ENCODE data around the gene SLC9A3.

SLC9A3 gene

DNA sequence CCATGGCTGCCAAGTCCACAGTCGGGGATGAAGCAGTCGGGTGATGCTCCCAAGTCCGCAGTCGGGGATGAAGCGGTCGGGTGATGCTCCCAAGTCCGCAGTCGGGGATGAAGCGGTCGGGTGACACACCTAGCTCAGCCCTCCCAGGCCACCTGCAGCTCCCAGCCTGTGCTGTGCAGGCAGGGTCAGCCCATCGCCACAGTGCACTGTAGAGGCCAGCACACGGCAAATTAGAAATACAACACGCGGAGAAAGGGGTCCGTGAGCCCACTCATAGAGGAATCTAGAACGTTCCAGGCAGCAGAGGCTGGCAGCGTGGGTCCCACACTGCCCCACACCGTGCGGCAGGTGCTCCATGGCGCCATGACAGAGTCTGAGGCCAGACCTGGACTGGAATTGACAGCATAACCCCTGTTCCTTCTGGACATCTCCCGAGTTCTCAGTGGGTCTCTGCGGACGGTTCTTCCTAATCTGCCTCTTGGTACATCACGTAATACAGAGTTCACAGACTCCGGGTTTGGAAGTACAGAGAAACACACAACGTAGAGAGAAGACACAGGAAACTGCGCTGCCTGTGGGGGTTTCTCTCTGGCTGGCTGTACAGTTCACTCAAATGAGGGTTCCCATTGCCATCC lies 89.0 kb downstream of the SLC9A3 start:
- no peak overlapping the region for H3K4me3 ChIP-seq (ENCODE audit: low read depth, low read length)
- TF ChIP-seq, protein P1, sequence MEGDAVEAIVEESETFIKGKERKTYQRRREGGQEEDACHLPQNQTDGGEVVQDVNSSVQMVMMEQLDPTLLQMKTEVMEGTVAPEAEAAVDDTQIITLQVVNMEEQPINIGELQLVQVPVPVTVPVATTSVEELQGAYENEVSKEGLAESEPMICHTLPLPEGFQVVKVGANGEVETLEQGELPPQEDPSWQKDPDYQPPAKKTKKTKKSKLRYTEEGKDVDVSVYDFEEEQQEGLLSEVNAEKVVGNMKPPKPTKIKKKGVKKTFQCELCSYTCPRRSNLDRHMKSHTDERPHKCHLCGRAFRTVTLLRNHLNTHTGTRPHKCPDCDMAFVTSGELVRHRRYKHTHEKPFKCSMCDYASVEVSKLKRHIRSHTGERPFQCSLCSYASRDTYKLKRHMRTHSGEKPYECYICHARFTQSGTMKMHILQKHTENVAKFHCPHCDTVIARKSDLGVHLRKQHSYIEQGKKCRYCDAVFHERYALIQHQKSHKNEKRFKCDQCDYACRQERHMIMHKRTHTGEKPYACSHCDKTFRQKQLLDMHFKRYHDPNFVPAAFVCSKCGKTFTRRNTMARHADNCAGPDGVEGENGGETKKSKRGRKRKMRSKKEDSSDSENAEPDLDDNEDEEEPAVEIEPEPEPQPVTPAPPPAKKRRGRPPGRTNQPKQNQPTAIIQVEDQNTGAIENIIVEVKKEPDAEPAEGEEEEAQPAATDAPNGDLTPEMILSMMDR (IDR thresholded peaks at IDR 0.05; ENCODE audit: insufficient read depth, low read depth, low read length, missing control alignments): no peak
- DNase-seq (ENCODE audit: low read depth): no peak

DNA sequence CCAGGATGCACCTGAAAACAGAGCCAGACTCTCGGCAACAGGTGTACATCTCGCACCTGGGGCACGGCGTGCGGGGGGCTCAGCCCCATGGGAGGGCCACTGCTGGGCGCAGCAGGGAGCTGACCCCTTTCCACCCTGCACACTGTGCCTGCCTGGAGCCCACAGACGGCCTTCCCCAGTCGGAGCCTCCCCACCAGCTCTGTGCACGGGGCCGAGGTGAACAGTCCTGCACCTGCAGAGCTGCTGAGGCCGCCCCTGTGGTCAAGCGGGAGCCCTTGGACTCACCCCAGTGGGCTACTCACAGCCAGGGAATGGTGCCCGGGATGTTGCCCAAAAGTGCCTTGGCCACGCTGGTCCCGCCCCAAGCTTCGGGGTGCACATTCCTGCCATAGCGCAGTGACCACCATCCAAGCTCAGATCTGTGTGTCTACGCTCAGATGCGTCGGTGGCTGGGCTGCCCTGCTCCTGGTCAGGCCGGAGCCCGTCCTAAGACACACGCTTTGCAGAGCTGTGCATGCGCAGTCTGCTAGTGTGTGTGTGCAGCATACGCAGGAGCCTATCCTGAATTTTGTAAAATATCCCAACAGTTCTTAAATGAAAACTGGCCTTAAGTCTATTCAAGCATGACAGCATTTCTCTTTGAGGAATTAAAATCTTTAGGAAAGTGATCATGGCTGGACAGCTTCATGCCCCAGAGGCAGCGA lies 89.7 kb downstream of the SLC9A3 start:
- TF ChIP-seq, protein P1 (IDR thresholded peaks at IDR 0.05; ENCODE audit: insufficient read depth, low read depth, low read length, missing control alignments): no peak
- no peak overlapping the region for H3K4me3 ChIP-seq (ENCODE audit: low read depth, low read length)
- DNase-seq (ENCODE audit: low read depth): no peak

DNA sequence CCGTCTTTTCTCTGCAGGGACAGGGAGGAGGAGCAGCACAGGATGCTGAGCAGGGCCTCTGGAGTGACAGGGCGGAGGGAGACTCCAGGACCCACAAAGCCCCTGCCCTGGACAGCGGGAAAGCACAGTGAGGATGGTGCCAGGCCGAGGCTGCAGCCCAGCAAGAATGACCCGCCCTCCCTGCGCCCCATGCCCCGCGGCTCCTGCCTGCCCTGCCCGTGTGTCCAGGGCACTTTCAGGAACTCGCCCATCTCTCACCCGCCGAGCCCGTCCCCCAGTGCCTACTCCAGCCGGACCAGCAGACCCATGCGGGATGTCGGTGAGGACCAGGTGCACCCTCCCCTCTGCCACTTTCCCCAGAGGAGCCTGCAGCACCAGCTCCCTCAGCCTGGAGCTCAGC lies 90.4 kb downstream of the SLC9A3 start:
- no peak overlapping the region for H3K4me3 ChIP-seq (ENCODE audit: low read depth, low read length)
- TF ChIP-seq, protein P1 (IDR thresholded peaks at IDR 0.05; ENCODE audit: insufficient read depth, low read depth, low read length, missing control alignments): no peak
- no peak for DNase-seq (ENCODE audit: low read depth)

DNA sequence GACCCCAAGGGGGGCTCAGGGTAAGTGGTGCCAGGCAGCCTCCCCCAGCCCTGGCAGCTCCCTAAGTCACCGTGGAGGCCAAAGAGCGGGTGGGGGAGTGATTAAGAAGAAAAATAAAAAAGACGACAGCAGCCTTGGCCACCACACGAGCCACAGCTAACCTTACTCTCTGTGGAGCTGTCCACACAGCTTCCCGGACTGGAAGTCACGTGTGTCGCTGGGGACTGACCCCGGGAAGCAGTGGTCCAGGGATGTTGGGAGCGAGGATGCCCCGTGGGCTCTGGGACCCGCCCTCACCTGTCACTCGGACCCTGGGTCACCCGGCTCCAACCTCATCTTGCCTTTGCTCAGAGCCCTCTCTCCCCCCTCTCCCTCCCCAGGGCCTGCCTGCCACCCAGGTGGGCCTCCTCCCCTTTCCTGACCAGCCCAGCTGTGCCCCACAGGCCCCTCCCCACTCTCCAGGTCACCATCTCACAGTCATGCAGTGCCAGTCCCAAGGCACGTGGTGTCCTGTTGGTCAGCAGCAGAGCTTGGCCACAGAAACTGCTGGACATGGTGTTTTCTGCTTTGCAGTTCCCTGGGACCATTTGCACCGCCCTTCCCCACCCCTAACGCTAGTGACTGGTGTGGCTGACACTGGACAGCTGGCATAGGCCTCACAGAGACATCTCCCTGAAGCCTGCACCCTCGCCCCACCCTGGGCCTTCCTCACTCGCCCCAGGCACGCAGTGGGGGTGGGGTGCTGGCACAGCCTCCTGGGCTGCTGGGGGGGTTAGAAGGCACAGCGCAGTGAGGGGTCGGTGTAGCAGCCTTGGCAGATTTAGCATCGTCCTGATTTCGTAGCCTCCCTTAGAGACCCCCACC lies 91.1 kb downstream of the SLC9A3 start:
- no peak overlapping the region for H3K4me3 ChIP-seq (ENCODE audit: low read depth, low read length)
- TF ChIP-seq, protein P1 (IDR thresholded peaks at IDR 0.05; ENCODE audit: insufficient read depth, low read depth, low read length, missing control alignments): no peak
- no peak for DNase-seq (ENCODE audit: low read depth)

DNA sequence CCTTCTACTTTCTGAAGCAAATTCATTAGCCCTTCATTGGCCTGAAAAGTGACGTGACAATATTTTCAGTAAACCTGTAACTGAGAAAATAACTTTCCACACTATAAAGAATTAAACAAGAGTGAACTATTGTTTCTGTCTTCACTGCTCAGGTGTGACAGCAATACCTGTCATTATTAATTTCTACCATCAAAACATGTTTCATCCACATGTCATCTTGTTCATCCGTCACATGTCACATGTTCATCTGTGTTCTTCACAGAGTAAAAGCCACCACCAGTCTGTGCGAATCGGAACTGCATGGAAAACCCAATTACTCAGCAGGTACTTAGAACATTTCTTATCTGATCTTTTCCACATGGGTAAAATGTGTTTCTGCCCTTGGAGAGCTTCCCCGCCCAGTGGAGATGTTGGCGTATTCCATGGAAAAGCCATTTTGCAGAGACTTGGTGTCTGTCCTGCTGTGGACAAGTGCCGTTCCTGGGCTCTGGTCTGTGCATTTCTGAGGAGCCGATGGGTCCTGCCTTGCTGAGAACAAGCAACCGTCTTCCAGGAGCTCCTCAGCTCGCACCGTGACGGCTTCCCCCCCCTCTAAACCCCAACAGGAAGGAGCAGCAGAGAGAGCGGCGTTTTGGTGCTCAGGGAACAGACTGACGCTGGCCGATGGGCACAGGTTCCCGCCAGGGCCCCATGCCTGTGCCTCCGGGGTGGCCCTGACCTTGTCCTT lies 91.9 kb downstream of the SLC9A3 start:
- no peak for DNase-seq (ENCODE audit: low read depth)
- H3K4me3 ChIP-seq (ENCODE audit: low read depth, low read length): no peak overlapping the region
- TF ChIP-seq, protein P1 (IDR thresholded peaks at IDR 0.05; ENCODE audit: insufficient read depth, low read depth, low read length, missing control alignments): no peak

DNA sequence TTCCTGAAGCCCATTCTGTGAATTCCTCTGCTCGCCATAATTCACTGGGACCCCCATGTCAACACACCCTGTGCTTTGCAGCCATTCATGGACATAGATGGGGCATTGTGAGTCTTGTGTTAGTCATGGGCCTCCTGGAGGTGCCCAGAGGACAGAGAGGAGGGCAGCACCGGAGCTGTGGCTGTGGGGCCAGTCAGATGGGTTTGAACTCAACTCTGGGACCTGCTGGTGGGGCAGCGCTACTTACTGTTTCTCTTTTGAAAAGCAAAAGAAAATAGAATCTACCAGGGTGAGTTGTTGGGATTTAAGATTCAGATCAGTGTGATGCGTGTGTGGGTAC lies 92.6 kb downstream of the SLC9A3 start:
- TF ChIP-seq, protein P1 (IDR thresholded peaks at IDR 0.05; ENCODE audit: insufficient read depth, low read depth, low read length, missing control alignments): no peak
- DNase-seq (ENCODE audit: low read depth): no peak
- no peak overlapping the region for H3K4me3 ChIP-seq (ENCODE audit: low read depth, low read length)

Data from GM12865 (cell line).